Activated CD4-positive, alpha-beta T cell treated with anti-CD3 and anti-CD28 coated beads, Interleukin-2, Interleukin-4, amounts not matched to agents 100 ng/mL and 50 ng/mL, durations not matched to agents 16 hours and 8 hours (primary cell): ENCODE data around the gene AP1M1.
A peak's percentile ranks its signal among the peaks of the same experiment; 100 is the strongest.

Experiments
- DNase-seq: peaks from one replicate; pipeline ENCODE4 v3.0.0-alpha.2; 2020; ENCODE audit warnings: low spot score

The AP1M1 gene

GRCh38 chr19:16185123-16185767, 12.5 kb upstream of the AP1M1 start, which contains the start of gene FAM32A:
Gene FAM32A (plus strand): TSS chr19:16185410. CDS start chr19:16185443, 33 bp downstream.
- peak; percentile 100 for DNase-seq

- peak; percentile 22 for DNase-seq
These were observed 12.0 kb upstream of the AP1M1 start for GRCh38 chr19:16185768-16186123.

- DNase-seq, result no peak
These were observed 9.2 kb upstream of the AP1M1 start for GRCh38 chr19:16188521-16188920.

DNA sequence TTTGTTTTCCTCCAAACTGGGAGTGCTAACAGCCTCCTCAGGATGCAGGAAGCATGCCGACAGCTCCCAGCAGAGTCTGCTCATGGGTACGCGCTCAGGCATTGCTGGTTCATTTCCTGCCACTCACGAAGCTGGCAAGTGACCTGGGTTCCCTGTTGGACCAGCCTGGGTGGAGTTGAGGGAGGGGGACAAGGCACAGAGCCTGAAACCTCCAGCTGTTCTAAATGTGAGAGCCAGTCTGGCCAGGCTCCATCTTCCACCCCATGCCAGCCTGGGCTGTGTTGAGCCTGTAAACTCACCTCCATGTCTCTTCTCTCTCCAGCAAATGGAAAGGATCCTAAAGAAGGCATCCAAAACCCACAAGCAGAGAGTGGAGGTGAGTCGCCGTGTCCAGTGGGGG, 7.5 kb upstream of the AP1M1 start:
- no peak for DNase-seq

- DNase-seq, result no peak
These were observed 7.0 kb upstream of the AP1M1 start for GRCh38 chr19:16190736-16191135.

GRCh38 chr19:16191216-16191908, 6.3 kb upstream of the AP1M1 start:
- DNase-seq, result no peak

DNA sequence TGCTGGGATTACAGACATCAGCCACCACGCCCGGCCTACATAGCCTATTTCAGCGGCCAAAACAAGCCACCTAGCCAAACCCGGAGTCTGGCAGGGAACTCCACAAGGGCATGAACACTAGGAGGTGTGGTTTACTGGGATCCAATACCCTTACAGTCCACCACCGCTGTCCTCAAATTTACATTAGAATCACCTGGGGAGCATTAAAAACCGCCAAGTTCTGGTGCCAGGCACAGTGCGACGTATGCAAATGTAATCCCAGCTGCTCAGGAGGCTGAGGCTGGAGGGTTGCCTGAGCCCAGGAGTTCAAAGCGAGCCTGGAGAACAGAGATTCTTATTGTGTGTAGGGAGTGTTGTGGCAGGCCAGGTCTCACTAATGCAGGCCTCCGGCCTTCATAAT, 4.2 kb upstream of the AP1M1 start:
- DNase-seq, result no peak

- DNase-seq, result no peak
These were observed 506 bp upstream of the AP1M1 start for GRCh38 chr19:16197188-16197621.

- DNase-seq, result no peak
These were observed 600 bp downstream of the AP1M1 start for GRCh38 chr19:16198370-16198651.

DNA sequence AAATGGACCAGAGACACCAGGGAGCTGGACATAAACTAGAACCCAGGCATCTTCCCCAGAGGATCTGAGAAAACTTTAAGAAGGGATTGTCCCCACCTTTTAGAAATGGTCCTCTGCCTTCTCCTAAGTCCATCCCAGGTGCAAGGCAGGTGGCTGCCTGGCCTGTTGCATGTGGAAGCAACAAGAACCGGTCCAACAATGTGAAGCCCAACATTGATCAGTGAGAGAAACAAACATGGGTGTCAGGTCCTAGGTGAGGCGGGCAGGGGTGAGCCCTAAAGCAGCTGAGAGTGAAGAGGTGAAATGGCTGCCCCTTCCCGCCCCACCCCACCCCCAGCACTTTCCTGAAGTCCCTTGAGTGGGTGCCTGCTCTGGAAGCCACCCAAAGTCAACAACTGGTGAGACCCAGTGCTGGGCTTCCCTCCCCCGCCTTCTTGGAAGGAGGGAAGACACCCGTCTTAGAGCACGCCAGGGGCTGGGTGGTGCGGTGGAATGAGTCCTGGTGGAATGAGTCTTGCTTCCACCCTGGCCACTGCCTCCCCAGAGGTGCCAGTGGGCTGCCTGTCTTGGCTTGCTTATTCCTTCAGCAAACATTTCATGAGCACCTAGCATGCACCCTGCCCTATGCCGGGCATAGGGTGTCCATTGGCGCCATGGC, 1.7 kb downstream of the AP1M1 start:
- DNase-seq, result no peak

DNA sequence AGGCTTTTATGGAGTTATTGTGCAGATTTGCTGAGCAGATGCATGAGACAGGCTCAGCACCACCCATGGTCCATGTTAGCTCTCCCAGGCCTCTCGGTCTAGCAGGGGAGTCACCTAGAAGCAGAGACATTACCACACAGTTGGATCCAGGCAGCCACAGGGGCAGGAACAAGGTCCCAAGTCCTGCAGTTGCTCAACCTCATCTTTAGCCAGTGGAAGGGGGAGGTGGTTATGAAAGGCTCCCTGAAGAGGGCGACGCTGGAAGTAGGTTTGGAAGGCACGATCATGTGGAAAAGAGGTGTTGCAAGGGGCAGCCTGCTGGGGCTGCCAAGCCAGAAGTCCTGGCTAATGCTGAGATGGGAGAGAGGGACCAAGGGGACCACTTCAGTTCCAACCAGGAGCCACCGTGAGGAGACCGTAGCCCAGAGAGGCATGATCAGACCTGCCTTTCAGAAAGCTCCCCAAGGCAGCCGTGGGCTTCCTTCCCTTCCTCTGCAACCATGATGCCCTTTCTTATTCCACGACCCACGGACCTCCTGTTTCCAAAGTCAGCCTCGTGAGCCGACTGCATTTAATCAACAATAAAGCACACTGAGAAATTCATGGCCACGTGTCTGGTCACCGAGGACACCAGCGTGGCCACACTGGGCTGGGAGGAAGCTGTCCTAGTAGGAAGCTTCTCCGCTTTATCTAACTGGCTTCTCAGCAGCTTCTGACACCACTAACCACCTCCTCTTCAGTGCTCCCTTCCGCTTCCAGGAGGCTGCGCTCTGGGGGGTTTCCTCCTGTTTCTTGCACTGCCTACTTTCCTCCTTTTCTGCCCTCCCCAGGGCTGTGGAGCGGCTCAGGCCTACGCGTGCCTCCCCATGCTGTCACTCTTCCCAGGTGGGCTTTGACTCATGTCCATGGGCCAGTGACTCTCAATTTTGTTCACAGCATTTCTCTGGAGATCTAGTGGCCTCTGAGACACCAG, 2.6 kb downstream of the AP1M1 start:
- no peak for DNase-seq

- DNase-seq, result no peak
These were observed 3.3 kb downstream of the AP1M1 start for GRCh38 chr19:16201011-16201391.

GRCh38 chr19:16202320-16203255, 4.9 kb downstream of the AP1M1 start:
- peak; percentile 38 for DNase-seq

DNA sequence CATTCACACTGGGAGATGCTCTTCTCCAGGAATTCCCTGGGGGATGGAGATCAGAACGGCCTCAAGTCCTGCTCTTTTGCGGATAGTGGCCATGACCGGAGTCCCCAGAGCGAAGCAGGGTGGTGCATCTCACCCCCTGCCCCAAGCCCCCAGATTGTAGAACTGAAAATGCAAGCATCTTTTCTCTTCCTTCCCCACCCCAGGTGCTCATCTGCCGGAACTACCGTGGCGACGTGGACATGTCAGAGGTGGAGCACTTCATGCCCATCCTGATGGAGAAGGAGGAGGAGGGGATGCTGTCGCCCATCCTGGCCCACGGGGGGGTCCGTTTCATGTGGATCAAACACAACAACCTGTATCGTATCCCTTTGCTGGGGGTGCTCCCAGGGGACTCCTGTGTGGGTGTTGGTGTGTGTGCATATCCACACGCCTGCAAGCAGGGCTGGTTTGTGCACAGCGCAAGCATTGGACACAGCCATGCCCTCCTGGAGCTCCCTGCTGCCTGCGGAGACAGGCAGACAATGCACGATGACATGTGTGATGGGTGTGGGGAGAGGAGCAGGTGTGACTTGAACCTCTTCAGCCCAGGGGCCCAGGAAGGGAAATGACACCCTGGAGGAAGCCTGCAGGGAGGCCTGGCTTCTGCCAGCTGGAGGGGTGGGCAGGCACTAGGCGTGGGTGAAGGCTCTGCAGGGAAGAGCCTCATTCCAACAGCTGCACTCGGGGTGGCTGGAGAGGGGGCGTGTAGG, 5.7 kb downstream of the AP1M1 start:
- DNase-seq, result no peak

GRCh38 chr19:16204005-16204294, 6.2 kb downstream of the AP1M1 start:
- DNase-seq, result no peak

DNA sequence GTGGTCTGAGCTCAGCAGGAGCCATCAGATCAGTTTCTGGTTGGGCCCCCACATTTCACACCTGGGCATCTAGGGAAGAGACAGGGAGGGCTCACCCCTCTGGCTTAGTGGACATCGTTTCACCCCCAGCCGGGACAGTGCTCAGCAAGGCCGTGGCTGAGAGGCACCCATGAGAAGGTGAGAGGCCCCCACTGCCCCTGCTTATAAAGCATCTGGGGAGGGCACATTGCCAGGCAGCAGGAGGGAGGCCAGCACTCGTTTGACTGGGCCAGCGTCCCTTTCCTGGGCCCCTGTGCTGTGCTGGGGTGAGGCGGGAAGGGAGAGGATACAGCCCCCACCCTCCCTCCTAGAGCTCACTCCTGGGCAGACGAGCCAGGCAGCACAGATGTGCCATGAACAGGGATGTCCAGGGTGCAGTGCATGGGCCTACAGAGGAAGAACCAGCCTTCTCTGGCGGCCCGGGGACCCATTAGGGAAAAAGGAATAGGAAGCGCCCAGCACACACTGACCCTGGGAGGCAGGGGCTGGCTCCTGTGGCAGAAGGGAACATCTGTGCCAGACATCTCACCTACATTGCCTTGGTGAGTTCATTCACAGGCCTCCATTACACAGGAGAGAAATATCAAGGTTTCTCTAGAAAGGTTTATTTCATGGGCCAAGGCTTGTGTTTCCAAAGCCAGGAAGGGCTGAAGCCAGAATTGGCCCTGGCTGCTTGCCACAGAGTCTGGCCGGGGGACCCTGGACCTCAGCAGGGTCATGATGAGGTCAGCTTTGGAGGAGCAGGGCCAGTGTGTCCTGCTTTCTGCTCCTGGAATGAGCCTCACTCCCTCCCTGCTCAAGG, 7.7 kb downstream of the AP1M1 start:
- DNase-seq, result no peak

DNA sequence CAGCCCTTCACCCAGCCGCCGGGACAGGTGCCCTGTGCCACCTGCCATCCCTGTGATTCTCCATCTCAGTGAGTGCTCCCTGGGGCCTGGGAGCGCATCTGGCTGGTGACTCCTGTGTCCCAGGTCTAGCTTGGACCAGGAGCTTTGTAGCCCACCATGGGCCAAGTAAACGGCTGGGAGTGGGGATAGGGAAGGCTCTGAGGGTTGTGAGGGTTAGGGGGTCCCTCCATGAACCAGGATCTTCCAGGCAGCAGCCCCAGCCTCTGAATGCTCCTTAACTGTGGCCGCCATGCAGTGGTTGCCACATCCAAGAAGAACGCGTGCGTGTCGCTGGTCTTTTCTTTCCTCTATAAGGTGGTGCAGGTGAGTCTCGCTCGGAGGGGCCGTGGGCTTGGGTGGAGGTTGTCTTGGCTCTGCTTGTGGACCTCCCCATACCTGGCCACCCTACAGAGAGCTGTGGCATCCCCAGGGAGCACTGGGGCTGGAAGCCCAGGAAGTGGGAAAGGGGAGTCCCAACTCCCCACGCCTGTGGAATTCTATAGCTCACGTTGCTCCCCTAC, 8.4 kb downstream of the AP1M1 start:
- DNase-seq, result no peak

GRCh38 chr19:16206637-16207036, 8.9 kb downstream of the AP1M1 start:
- no peak for DNase-seq

DNA sequence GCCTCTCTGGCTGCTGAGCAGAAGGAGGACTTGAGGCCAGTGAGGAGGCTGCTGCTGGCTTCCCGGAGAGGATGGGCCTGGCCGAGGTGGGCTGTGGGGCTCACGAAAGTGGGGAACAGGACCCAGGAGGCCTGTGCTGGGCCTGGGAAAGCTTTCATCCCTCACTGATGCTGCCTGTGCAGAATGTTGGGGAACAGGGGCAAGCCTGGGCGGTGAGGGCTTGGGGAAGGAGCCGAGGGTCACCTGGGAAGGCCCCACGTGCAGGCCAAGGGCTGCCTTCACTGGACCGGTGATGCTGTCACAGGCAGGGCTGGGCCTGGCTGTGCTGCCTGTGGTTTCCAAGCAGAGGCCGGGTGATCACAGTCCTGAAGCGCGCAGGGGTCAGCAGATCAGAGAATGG, 9.4 kb downstream of the AP1M1 start:
- no peak for DNase-seq
